ENCODE measurements around the gene HGFAC. TPM values are rescaled to one million over a fixed set of nuclear protein-coding genes. Genes with fewer than 3 reads are reported as not detected.

Gene HGFAC
- total RNA-seq, 4 donors from 2014 or later: 0.54 TPM; not detected in 3

- TF ChIP-seq POLR2A (IDR thresholded peaks at IDR 0.05) (no peak), CTCF (IDR thresholded peaks at IDR 0.05) (no peak)
- Histone ChIP-seq H3K27ac (no peak overlapping the region), H3K9me3 (no peaks in the 10 kb centered on the region), H3K4me1 (no peaks in the 10 kb centered on the region), H3K4me3 (replicated peaks in 1 of 3) (no peak overlapping the region), H3K27me3 (no peaks in the 10 kb centered on the region), H3K36me3 (peaks cover 22 to 23% of the 10 kb centered on the region in 2 donors)
- no peak for DNase-seq
- intact Hi-C loops (cut with DNase I): no loop called here
- WGBS, 2 donors: 95% methylated on average over 10 of the region's 10 CpGs
Observed at GRCh38 chr4:3420956-3421355, 20.8 kb upstream of the HGFAC start.

- intact Hi-C loops (cut with DNase I): no loop called here
- WGBS, 2 donors: 87 to 88% methylated on average over 5 to 11 of the region's 12 CpGs
- Histone ChIP-seq H3K9me3 (no peaks in the 10 kb centered on the region), H3K4me1 (no peaks in the 10 kb centered on the region), H3K27me3 (no peaks in the 10 kb centered on the region), H3K4me3 (replicated peaks in 1 of 3) (no peak overlapping the region), H3K27ac (no peak overlapping the region), H3K36me3 (peaks cover 18 to 22% of the 10 kb centered on the region in 2 donors)
- TF ChIP-seq CTCF (IDR thresholded peaks at IDR 0.05): no peak
- no peak for TF ChIP-seq POLR2A (IDR thresholded peaks at IDR 0.05)
- no peak for DNase-seq
Observed at GRCh38 chr4:3421470-3421869, 20.3 kb upstream of the HGFAC start.

- Histone ChIP-seq H3K27me3 (no peaks in the 10 kb centered on the region), H3K4me1 (no peaks in the 10 kb centered on the region), H3K27ac (no peak overlapping the region), H3K9me3 (no peaks in the 10 kb centered on the region), H3K4me3 (replicated peaks in 1 of 3) (no peak overlapping the region), H3K36me3 (peaks cover 9 to 17% of the 10 kb centered on the region in 2 donors)
- intact Hi-C loops (cut with DNase I): no loop called here
- no peak for TF ChIP-seq CTCF (IDR thresholded peaks at IDR 0.05)
- TF ChIP-seq POLR2A (IDR thresholded peaks at IDR 0.05): no peak
- DNase-seq: no peak
- WGBS, 2 donors: 91 to 94% methylated on average over 22 to 26 of the region's 29 CpGs
Observed at GRCh38 chr4:3422241-3422801, 19.4 kb upstream of the HGFAC start.

- Histone ChIP-seq H3K4me1 (no peaks in the 10 kb centered on the region), H3K27ac (no peak overlapping the region), H3K27me3 (no peaks in the 10 kb centered on the region), H3K4me3 (replicated peaks in 1 of 3) (no peak overlapping the region), H3K9me3 (no peaks in the 10 kb centered on the region), H3K36me3 (peaks cover 7 to 13% of the 10 kb centered on the region in 2 donors)
- intact Hi-C loops (cut with DNase I): no loop called here
- WGBS, 2 donors: 92 to 93% methylated on average over 10 to 16 of the region's 19 CpGs
- DNase-seq: no peak
- no peak for TF ChIP-seq CTCF (IDR thresholded peaks at IDR 0.05)
- TF ChIP-seq POLR2A (IDR thresholded peaks at IDR 0.05): no peak
Observed at GRCh38 chr4:3422808-3423297, 18.9 kb upstream of the HGFAC start.

GRCh38 chr4:3423406-3423805 is 18.4 kb upstream of the HGFAC start:
- intact Hi-C loops (cut with DNase I): no loop called here
- 98% methylated on average over 14 to 16 of the region's 16 CpGs for WGBS, 2 donors
- H3K4me3 ChIP-seq (replicated peaks in 1 of 3): no peak overlapping the region
- no peaks in the 10 kb centered on the region for H3K9me3 ChIP-seq
- H3K4me1 ChIP-seq: no peaks in the 10 kb centered on the region
- H3K27me3 ChIP-seq: no peaks in the 10 kb centered on the region
- H3K36me3 ChIP-seq: peaks cover 7 to 13% of the 10 kb centered on the region in 2 donors
- no peak for DNase-seq
- TF ChIP-seq POLR2A (IDR thresholded peaks at IDR 0.05) (no peak), CTCF (IDR thresholded peaks at IDR 0.05) (no peak)
- H3K27ac ChIP-seq: no peak overlapping the region

Data from thyroid gland (tissue), 4 donors.